Endothelial cell of umbilical vein (primary cell): ENCODE data around the gene FMO2. TPM values are rescaled to one million over a fixed set of nuclear protein-coding genes. Genes with fewer than 3 reads are reported as not detected.

Source experiments
- BruUV-seq: library from RNA; stranded (reverse); fragments of 400-500 nt; replicated peaks from 2 replicates; lab custom pipeline; 2021; lab: Mats Ljungman, UMichigan
- CTCF ChIA-PET: fragments of 300-600, 350-600 bp; sonication (Branson Sonifier 250); formaldehyde crosslinking; loops from one replicate; lab custom pipeline; 2021; ENCODE audit warnings: antibody characterized with exemption, inconsistent platforms; lab: Charles Lee
- POLR2A ChIA-PET: fragments of 300-600, 350-600 bp; sonication (Branson Sonifier 250); formaldehyde crosslinking; loops from one replicate; lab custom pipeline; 2021; ENCODE audit warnings: antibody characterized with exemption, inconsistent platforms; lab: Charles Lee
- DNase-seq: peaks from one replicate; pipeline ENCODE4 v3.0.0-alpha.2; 2011; ENCODE audit warnings: low read depth, low spot score
- FAIRE-seq: peaks from 2 replicates; lab custom pipeline; 2011; peaks lifted over from hg19 to GRCh38; lab: Jason Lieb, UNC
- H2AFZ ChIP-seq: 2 replicates; pipeline ENCODE4 v1.6.0; 2012; ENCODE audit warnings: low read depth, low read length, control low read depth, inconsistent platforms
- H3K27ac ChIP-seq: 2 replicates; pipeline ENCODE4 v1.5.1; 2011; ENCODE audit warnings: low read depth, mild to moderate bottlenecking, control low read depth, low read length, moderate library complexity; ENCODE audit not compliant: insufficient read depth
- H3K27me3 ChIP-seq, 2 experiments: 2 replicates each; pipeline versions ENCODE4 v1.6.0 to v1.6.1; 2011; ENCODE audit warnings: low read length in 2 of 2, mixed read lengths in 1 of 2; ENCODE audit not compliant: control insufficient read depth in 2 of 2, insufficient read depth in 2 of 2
- H3K36me3 ChIP-seq, 2 experiments: 2 replicates in 1 of 2; 3 replicates in 1 of 2; pipeline ENCODE4 v1.5.1; 2011; ENCODE audit warnings: low read length in 2 of 2, mild to moderate bottlenecking in 1 of 2, moderate library complexity in 1 of 2; ENCODE audit not compliant: control insufficient read depth in 2 of 2, insufficient read depth in 2 of 2; ENCODE audit errors: extremely low read depth in 1 of 2
- H3K4me1 ChIP-seq: 3 replicates; pipeline ENCODE4 v1.5.1; 2011; ENCODE audit warnings: mild to moderate bottlenecking, low read length; ENCODE audit not compliant: control insufficient read depth, insufficient read depth; ENCODE audit errors: extremely low read depth
- H3K4me2 ChIP-seq: 2 replicates; pipeline ENCODE4 v1.6.1; 2011; ENCODE audit warnings: low read length, control low read depth, mixed read lengths; ENCODE audit not compliant: insufficient read depth
- H3K4me3 ChIP-seq, 3 experiments: fragments of 200-600 bp in 1 of 3; sonication (generic), shearing (Covaris generic) in 1 of 3; replicated peaks in 1 of 3; 2 replicates each; pipeline ENCODE4 v1.5.1; 2011 to 2016; ENCODE audit warnings: control low read depth in 3 of 3, low read length in 3 of 3, mild to moderate bottlenecking in 2 of 3, inconsistent platforms in 1 of 3, low read depth in 1 of 3, moderate library complexity in 1 of 3; ENCODE audit not compliant: insufficient read depth in 1 of 3
- H3K79me2 ChIP-seq: 2 replicates; pipeline ENCODE4 v1.6.0; 2012; ENCODE audit warnings: low read length, inconsistent platforms; ENCODE audit not compliant: control insufficient read depth, insufficient read depth
- H3K9ac ChIP-seq: replicated peaks from 2 replicates; pipeline ENCODE3; 2011; ENCODE audit warnings: low read length, control low read depth; ENCODE audit not compliant: insufficient read depth; ENCODE audit errors: extremely low read depth
- H3K9me1 ChIP-seq: replicated peaks from 3 replicates; pipeline ENCODE4 v1.6.0; 2011; ENCODE audit warnings: mild to moderate bottlenecking, low read length; ENCODE audit not compliant: control insufficient read depth, insufficient read depth; ENCODE audit errors: extremely low read depth
- H3K9me3 ChIP-seq: replicated peaks from 2 replicates; pipeline ENCODE4 v1.5.1; 2012; ENCODE audit warnings: low read length, inconsistent platforms; ENCODE audit not compliant: control insufficient read depth, insufficient read depth
- H4K20me1 ChIP-seq: replicated peaks from 2 replicates; pipeline ENCODE3; 2011; ENCODE audit warnings: mild to moderate bottlenecking, low read length; ENCODE audit not compliant: control insufficient read depth, insufficient read depth; ENCODE audit errors: extremely low read depth
- CTCF ChIP-seq, 2 donors: IDR thresholded peaks; 1 replicate in 1 of 2; 2 replicates in 1 of 2; pipeline ENCODE4 v1.5.1; 2011; ENCODE audit warnings: low read length in 2 of 2, mild to moderate bottlenecking in 2 of 2, moderate library complexity in 2 of 2, control low read depth in 1 of 2, inconsistent platforms in 1 of 2, low read depth in 1 of 2; ENCODE audit not compliant: insufficient read depth in 1 of 2; ENCODE audit errors: extremely low read depth in 1 of 2
- EZH2 ChIP-seq: IDR thresholded peaks from 2 replicates; pipeline ENCODE4 v1.6.1; 2012; ENCODE audit warnings: borderline replicate concordance, low read depth, mild to moderate bottlenecking, moderate library complexity, low read length, inconsistent platforms; ENCODE audit not compliant: severe bottlenecking
- FOS ChIP-seq: IDR thresholded peaks from 2 replicates; pipeline ENCODE4 v1.6.1; 2011; ENCODE audit warnings: mild to moderate bottlenecking, low read length, moderate library complexity, borderline replicate concordance; ENCODE audit not compliant: insufficient read depth
- GATA2 ChIP-seq: IDR thresholded peaks from 2 replicates; pipeline ENCODE4 v1.7.0; 2011; ENCODE audit warnings: low read depth, mild to moderate bottlenecking, moderate library complexity, mixed read lengths, low read length; ENCODE audit not compliant: insufficient read length, insufficient read depth
- JUN ChIP-seq: IDR thresholded peaks from 2 replicates; pipeline ENCODE4 v1.6.1; 2011; ENCODE audit warnings: borderline replicate concordance, low read depth; ENCODE audit not compliant: insufficient read length, insufficient read depth
- MAX ChIP-seq: IDR thresholded peaks from 2 replicates; pipeline ENCODE4 v1.6.1; 2011; ENCODE audit not compliant: insufficient read depth, insufficient read length
- MYC ChIP-seq: IDR thresholded peaks from one replicate; pipeline ENCODE4 v1.6.1; 2011; ENCODE audit warnings: mild to moderate bottlenecking, low read depth, low read length
- POLR2A ChIP-seq: IDR thresholded peaks from 2 replicates; pipeline ENCODE4 v1.6.1; 2012; ENCODE audit warnings: low read depth, mild to moderate bottlenecking, control low read depth, low read length
- POLR2AphosphoS5 ChIP-seq: IDR thresholded peaks from 2 replicates; pipeline ENCODE4 v1.6.1; 2012; ENCODE audit warnings: low read depth, mild to moderate bottlenecking, control low read depth, low read length, moderate library complexity; ENCODE audit not compliant: insufficient read depth
- dilution Hi-C: fragments of 300-500 bp; cut with MboI; formaldehyde crosslinking; loops from one replicate; pipeline ENCODE4 v1.15.0; 2019; ENCODE audit warnings: low sequenced_read_pairs; ENCODE audit not compliant: extremely low pct_ligation_motif_present
- intact Hi-C: fragments of 100-400 bp; cut with micrococcal nuclease; formaldehyde crosslinking; loops from one replicate; pipeline ENCODE4 v1.10.0; 2022
- polyA plus RNA-seq, 4 experiments: library from polyadenylated mRNA; depleted of rRNA in 3 of 4; stranded (reverse) in 3 of 4; unstranded in 1 of 4; fragments of >200 nt; gene quantifications; 2 replicates each; pipeline versions ENCODE4 v1.2.1 to v1.2.3, GENCODE V29; 2011 to 2012; ENCODE audit warnings: missing spikeins in 1 of 4
- total RNA-seq: library from RNA; stranded (reverse); gene quantifications from 2 replicates; pipeline ENCODE4 v1.2.3, GENCODE V29; 2021

The FMO2 gene
- total and polyA plus RNA-seq, 2 donors (not counting 3 experiments of a cell fraction or from before 2014, with no cell fraction given): not detected

- H2AFZ ChIP-seq: no peak overlapping the region
- H3K4me3 ChIP-seq: no peak overlapping the region
- POLR2A ChIA-PET: no interaction called here
- TF ChIP-seq POLR2A: no peak
- no peak for TF ChIP-seq GATA2
- TF ChIP-seq MYC: no peak
- TF ChIP-seq POLR2AphosphoS5: no peak
- no peak for TF ChIP-seq CTCF (IDR thresholded peaks at IDR 0.05; ENCODE audit: extremely low read depth in 1 of 2, insufficient read depth in 1 of 2, low read depth in 1 of 2, low read length in 2 of 2)
- no peak for TF ChIP-seq JUN
- no peak for TF ChIP-seq EZH2
- no peak for TF ChIP-seq FOS
- TF ChIP-seq MAX: no peak
- dilution Hi-C loops (no loop called here), intact Hi-C loops (no loop called here)
- CTCF ChIA-PET: no interaction called here
- H3K79me2 ChIP-seq: no peaks in the 10 kb centered on the region
- no peak overlapping the region for H3K4me2 ChIP-seq
- H3K36me3 ChIP-seq: no peaks in the 10 kb centered on the region
- H3K27me3 ChIP-seq: no peaks in the 10 kb centered on the region
- H3K4me1 ChIP-seq: no peaks in the 10 kb centered on the region
- H3K9me1 ChIP-seq: no peaks in the 10 kb centered on the region
- H4K20me1 ChIP-seq: no peaks in the 10 kb centered on the region
- H3K9ac ChIP-seq: no peak overlapping the region
- DNase-seq: no peak
- FAIRE-seq: no peak
- H3K9me3 ChIP-seq: no peaks in the 10 kb centered on the region
- BruUV-seq: no TSS peak
- H3K27ac ChIP-seq: no peak overlapping the region
Observed at GRCh38 chr1:171142416-171143385, 42.4 kb upstream of the FMO2 start.
